Stimulated activated effector memory CD8-positive, alpha-beta T cell treated with anti-CD3 and anti-CD28 coated beads, Interleukin-12 subunit alpha, Interleukin-12 subunit beta, amount 100 ng/mL, for 72 hours (primary cell): Measurements from ENCODE around the gene OBSCN.

Experiments used
- ATAC-seq: fragments of 150-1000 bp; cut with Tn5 transposase; 2 replicates; pipeline ENCODE4 v1.10.0; 2021
- DNase-seq, 2 donors: peaks; one replicate each; pipeline ENCODE4 v3.0.0; 2021 to 2022; ENCODE audit warnings: low spot score in 2 of 2
- H3K27ac Mint-ChIP-seq: one replicate; pipeline ENCODE4 v1.8.0; 2022; ENCODE audit warnings: mild to moderate bottlenecking, mixed read lengths
- H3K36me3 Mint-ChIP-seq: one replicate; pipeline ENCODE4 v1.8.0; 2022; ENCODE audit warnings: mild to moderate bottlenecking, mixed read lengths
- H3K4me1 Mint-ChIP-seq: one replicate; pipeline ENCODE4 v1.8.0; 2022; ENCODE audit warnings: mixed read lengths
- H3K4me3 Mint-ChIP-seq: one replicate; pipeline ENCODE4 v1.8.0; 2022; ENCODE audit warnings: mild to moderate bottlenecking, mixed read lengths
- H3K9me3 Mint-ChIP-seq: one replicate; pipeline ENCODE4 v1.8.0; 2022; ENCODE audit warnings: mixed read lengths

OBSCN gene

GRCh38 chr1:228194921-228195812, 12.7 kb upstream of the OBSCN start:
- Mint-ChIP-seq H3K4me1 (no peaks in the 10 kb centered on the region), H3K36me3 (no peaks in the 10 kb centered on the region), H3K9me3 (peaks cover 8% of the 10 kb centered on the region), H3K4me3 (no peak overlapping the region), H3K27ac (no peak overlapping the region)
- ATAC-seq (no peak), DNase-seq (no peak)

GRCh38 chr1:228197555-228198147, 10.2 kb upstream of the OBSCN start:
- H3K4me3 Mint-ChIP-seq: no peak overlapping the region
- H3K9me3 Mint-ChIP-seq: peaks cover 8% of the 10 kb centered on the region
- ATAC-seq (no peak), DNase-seq (no peak)
- H3K27ac Mint-ChIP-seq: no peak overlapping the region
- no peaks in the 10 kb centered on the region for H3K4me1 Mint-ChIP-seq
- no peaks in the 10 kb centered on the region for H3K36me3 Mint-ChIP-seq

GRCh38 chr1:228198977-228199590, 8.8 kb upstream of the OBSCN start:
- H3K9me3 Mint-ChIP-seq: peaks cover 8% of the 10 kb centered on the region
- H3K4me3 Mint-ChIP-seq: no peak overlapping the region
- H3K27ac Mint-ChIP-seq: no peak overlapping the region
- H3K36me3 Mint-ChIP-seq: no peaks in the 10 kb centered on the region
- no peaks in the 10 kb centered on the region for H3K4me1 Mint-ChIP-seq
- no peak for DNase-seq
- ATAC-seq: no peak

GRCh38 chr1:228204958-228205357, 2.9 kb upstream of the OBSCN start:
- H3K4me1 Mint-ChIP-seq: no peaks in the 10 kb centered on the region
- no peak overlapping the region for H3K27ac Mint-ChIP-seq
- no peak for DNase-seq
- H3K36me3 Mint-ChIP-seq: no peaks in the 10 kb centered on the region
- no peak for ATAC-seq
- H3K9me3 Mint-ChIP-seq: no peaks in the 10 kb centered on the region
- no peak overlapping the region for H3K4me3 Mint-ChIP-seq

- DNase-seq (no peak), ATAC-seq (no peak)
- H3K4me3 Mint-ChIP-seq: no peak overlapping the region
- H3K4me1 Mint-ChIP-seq: no peaks in the 10 kb centered on the region
- H3K27ac Mint-ChIP-seq: no peak overlapping the region
- H3K36me3 Mint-ChIP-seq: no peaks in the 10 kb centered on the region
- no peaks in the 10 kb centered on the region for H3K9me3 Mint-ChIP-seq
These were observed 2.1 kb upstream of the OBSCN start for GRCh38 chr1:228205526-228206436.

- Mint-ChIP-seq H3K27ac (no peak overlapping the region), H3K36me3 (no peaks in the 10 kb centered on the region), H3K4me3 (no peak overlapping the region), H3K9me3 (no peaks in the 10 kb centered on the region), H3K4me1 (no peaks in the 10 kb centered on the region)
- DNase-seq (no peak), ATAC-seq (no peak)
These were observed 1.1 kb upstream of the OBSCN start for GRCh38 chr1:228206582-228207351.

GRCh38 chr1:228207381-228207810, 448 bp upstream of the OBSCN start:
- H3K4me1 Mint-ChIP-seq: no peaks in the 10 kb centered on the region
- no peaks in the 10 kb centered on the region for H3K36me3 Mint-ChIP-seq
- no peak for DNase-seq
- H3K4me3 Mint-ChIP-seq: no peak overlapping the region
- H3K9me3 Mint-ChIP-seq: no peaks in the 10 kb centered on the region
- ATAC-seq: no peak
- no peak overlapping the region for H3K27ac Mint-ChIP-seq

GRCh38 chr1:228208831-228209551, 1.1 kb downstream of the OBSCN start:
- Mint-ChIP-seq H3K27ac (no peak overlapping the region), H3K36me3 (no peaks in the 10 kb centered on the region), H3K4me1 (peaks cover 5% of the 10 kb centered on the region), H3K9me3 (no peaks in the 10 kb centered on the region), H3K4me3 (no peak overlapping the region)
- ATAC-seq (no peak), DNase-seq (no peak)

- peaks cover 5% of the 10 kb centered on the region for H3K4me1 Mint-ChIP-seq
- ATAC-seq (no peak), DNase-seq (no peak)
- H3K27ac Mint-ChIP-seq: no peak overlapping the region
- H3K4me3 Mint-ChIP-seq: no peak overlapping the region
- no peaks in the 10 kb centered on the region for H3K36me3 Mint-ChIP-seq
- H3K9me3 Mint-ChIP-seq: no peaks in the 10 kb centered on the region
These were observed 1.8 kb downstream of the OBSCN start for GRCh38 chr1:228209657-228210056.

- no peak for DNase-seq
- no peak overlapping the region for H3K4me3 Mint-ChIP-seq
These were observed 2.3 kb downstream of the OBSCN start for GRCh38 chr1:228210076-228210651.

GRCh38 chr1:228210712-228211530, 3.1 kb downstream of the OBSCN start:
- Mint-ChIP-seq H3K27ac (no peak overlapping the region), H3K4me3 (peak overlapping the region; percentile 32)
- DNase-seq: no peak

More at GRCh38 chr1:228210076-228210651, 2.3 kb downstream of the OBSCN start:
- H3K9me3 Mint-ChIP-seq: no peaks in the 10 kb centered on the region
- H3K27ac Mint-ChIP-seq: no peak overlapping the region
- H3K4me1 Mint-ChIP-seq: peaks cover 5% of the 10 kb centered on the region
- no peaks in the 10 kb centered on the region for H3K36me3 Mint-ChIP-seq
- no peak for ATAC-seq

GRCh38 chr1:228211531-228212414, 3.9 kb downstream of the OBSCN start:
- no peak overlapping the region for H3K27ac Mint-ChIP-seq
- no peaks in the 10 kb centered on the region for H3K36me3 Mint-ChIP-seq

More at GRCh38 chr1:228210712-228211530, 3.1 kb downstream of the OBSCN start:
- H3K4me1 Mint-ChIP-seq: peaks cover 7% of the 10 kb centered on the region
- no peaks in the 10 kb centered on the region for H3K36me3 Mint-ChIP-seq
- no peak for ATAC-seq
- no peaks in the 10 kb centered on the region for H3K9me3 Mint-ChIP-seq

More at GRCh38 chr1:228211531-228212414, 3.9 kb downstream of the OBSCN start:
- ATAC-seq: no peak
- H3K4me3 Mint-ChIP-seq: peak overlapping the region; percentile 32
- DNase-seq: no peak
- peaks cover 11% of the 10 kb centered on the region for H3K4me1 Mint-ChIP-seq
- H3K9me3 Mint-ChIP-seq: no peaks in the 10 kb centered on the region
